GM18498 (cell line): ENCODE data around the gene ATF7IP2.
"Not testable (repeated sequence)": the region's sequence is repeated elsewhere in the genome, so short reads cannot be mapped to it uniquely, and the experiment has no call there.

Experiments used
- ATAC-seq: cut with Tn5 transposase; IDR thresholded peaks from one replicate; pipeline ENCODE4 v1.9.1; 2021; ENCODE audit warnings: mild to moderate bottlenecking, moderate library complexity; ENCODE audit not compliant: unreplicated experiment

Gene ATF7IP2

DNA sequence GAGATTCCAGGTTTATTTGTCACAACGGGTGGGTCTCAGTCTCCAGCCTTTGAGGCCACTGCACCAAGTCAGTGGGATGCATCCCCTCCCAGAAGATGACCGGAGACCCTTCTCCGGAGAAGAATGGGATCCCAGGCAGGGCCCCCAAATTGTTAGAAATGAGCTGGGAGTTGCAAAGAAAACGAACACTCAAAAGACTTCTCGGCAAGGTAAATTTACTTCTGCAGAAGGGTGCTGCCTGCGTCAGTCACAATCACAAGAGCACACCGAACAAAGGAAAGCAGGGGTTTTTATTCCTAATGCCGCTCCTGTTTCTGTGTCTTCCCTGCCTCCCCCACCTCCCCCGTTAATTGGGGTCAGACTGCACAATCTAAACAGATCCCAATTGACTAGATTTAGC, 61.4 kb downstream of the ATF7IP2 start:
- ATAC-seq = no peak

GRCh38 chr16:10452208-10453158, 66.6 kb downstream of the ATF7IP2 start:
- ATAC-seq = not testable (repeated sequence)

DNA sequence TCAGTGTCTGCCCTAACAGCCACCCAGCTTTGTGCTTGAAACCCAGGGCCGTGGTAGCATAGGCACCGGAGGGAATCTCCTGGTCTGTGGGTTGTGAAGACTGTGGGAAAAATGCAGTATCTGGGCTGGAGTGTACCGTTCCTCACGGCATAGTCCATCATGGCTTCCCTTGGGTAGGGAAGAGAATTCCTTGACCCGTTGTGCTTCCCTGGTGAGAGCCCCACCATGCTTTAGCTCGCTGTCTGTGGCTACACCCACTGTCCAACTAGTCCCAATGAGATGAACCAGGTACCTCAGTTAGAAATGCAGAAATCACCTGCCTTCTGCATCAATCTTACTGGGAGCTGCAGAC, 67.3 kb downstream of the ATF7IP2 start:
- no peak for ATAC-seq

- ATAC-seq = no peak
Measured at GRCh38 chr16:10465821-10466220, 80.0 kb downstream of the ATF7IP2 start.

DNA sequence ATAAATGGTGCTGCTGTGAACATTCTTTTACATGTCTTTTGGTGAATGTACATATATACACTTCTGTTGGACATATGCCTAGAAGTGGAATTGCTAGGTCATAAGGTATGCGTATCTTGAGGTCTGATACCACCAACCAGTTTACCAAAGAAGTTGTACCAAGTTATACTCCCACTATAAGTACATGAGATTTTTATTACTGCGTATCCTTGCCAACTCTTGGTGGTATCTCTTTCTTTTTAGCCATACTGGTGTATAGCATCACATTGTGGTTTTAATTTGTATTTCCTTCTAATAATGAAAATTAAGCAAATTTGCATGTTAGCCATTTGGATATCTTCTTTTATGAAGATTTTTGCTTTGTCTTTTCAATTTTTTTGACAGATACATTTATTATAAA, 80.5 kb downstream of the ATF7IP2 start:
- no peak for ATAC-seq

GRCh38 chr16:10466861-10467260, 81.0 kb downstream of the ATF7IP2 start:
- ATAC-seq = no peak

- ATAC-seq = not testable (repeated sequence)
Measured at GRCh38 chr16:10476636-10477035, 90.8 kb downstream of the ATF7IP2 start.

- ATAC-seq = no peak
Measured at GRCh38 chr16:10480151-10480550, 94.3 kb downstream of the ATF7IP2 start.

DNA sequence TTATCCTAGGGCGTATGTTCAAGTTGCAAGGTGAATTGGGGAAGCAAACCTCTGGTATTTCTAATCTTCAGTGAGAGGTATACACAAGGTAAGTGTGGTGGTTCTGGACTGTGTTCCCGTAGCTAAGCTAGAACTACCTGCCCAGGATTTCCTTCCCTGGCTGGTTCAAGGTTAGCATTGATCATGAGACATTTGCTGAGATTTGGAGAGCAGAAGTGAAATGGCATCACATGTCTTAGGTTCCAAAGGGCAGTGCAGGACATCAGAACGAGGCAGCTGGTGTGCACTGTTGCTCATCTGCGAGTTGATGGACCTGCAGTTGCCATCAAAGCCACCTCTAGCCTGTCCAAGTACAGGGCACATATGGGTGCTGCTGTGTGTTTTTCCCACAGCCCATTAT, 99.3 kb downstream of the ATF7IP2 start:
- no peak for ATAC-seq

GRCh38 chr16:10485698-10486382, 100.0 kb downstream of the ATF7IP2 start:
- ATAC-seq = no peak

- ATAC-seq = no peak
Measured at GRCh38 chr16:10490141-10490540, 104.3 kb downstream of the ATF7IP2 start.

DNA sequence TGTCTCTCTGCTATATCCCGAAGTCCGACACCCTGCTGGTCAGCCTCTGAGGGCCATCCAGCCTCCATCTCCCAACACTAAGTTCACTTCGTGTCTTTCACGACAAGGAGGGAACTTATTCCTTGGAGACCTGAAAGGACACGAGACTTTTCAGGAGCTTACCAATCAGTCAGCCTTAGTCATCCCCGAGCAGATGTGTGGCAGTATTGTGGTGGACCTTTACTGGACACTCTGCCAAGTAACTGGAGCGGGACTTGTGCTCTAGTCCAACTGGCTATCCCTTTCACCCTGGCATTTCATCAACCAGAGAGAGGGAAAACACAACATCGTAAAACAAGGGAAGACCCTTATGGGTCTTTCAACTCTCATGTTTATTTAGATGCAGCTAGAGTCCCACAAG, 107.4 kb downstream of the ATF7IP2 start:
- no peak for ATAC-seq

DNA sequence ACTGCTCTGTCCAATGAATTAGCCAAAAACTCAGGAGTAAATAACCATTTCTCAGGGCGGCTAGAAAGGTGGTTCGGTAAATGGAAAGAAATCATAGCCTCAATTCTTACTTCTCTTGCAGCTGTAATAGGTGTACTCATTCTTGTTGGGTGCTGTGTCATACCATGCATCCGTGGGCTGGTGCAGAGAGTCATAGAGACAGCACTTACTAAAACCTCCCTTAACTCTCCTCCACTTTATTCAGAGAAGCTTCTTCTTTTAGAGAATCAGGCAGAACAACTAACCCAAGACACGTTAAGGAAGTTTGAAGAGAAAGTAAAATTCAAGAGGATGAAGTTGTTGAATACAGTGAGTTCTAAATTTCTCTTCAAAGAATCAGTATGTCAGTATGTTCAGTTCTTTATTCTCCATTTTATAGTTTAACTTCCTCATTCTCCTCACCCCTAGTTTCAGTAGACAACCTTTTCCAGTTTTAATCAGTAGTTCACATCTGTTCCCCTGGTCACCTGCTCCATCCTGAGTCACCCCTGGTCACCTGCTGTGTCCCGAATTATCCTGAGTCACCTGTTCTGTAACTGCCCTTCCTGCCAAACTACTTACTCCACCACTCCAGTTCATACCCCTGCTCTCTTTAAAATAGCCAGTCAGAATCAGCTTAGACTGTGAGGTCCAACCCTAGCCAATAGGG, 108.6 kb downstream of the ATF7IP2 start:
- no peak for ATAC-seq

DNA sequence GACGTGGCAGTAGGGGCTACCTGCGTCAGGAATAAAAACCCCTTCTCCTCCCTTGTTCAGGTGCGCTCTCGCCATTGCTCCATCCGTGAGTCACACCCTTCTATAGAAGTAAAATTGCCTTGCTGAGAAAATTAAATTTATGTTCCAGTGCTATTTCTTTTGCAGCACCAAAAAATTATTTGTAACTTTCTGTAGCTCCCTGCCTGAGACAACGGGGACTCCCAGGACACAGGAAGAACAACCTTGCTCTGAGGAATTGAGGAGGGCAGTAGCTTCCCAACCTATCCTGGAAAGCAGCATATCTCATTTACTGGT, 109.1 kb downstream of the ATF7IP2 start:
- no peak for ATAC-seq

DNA sequence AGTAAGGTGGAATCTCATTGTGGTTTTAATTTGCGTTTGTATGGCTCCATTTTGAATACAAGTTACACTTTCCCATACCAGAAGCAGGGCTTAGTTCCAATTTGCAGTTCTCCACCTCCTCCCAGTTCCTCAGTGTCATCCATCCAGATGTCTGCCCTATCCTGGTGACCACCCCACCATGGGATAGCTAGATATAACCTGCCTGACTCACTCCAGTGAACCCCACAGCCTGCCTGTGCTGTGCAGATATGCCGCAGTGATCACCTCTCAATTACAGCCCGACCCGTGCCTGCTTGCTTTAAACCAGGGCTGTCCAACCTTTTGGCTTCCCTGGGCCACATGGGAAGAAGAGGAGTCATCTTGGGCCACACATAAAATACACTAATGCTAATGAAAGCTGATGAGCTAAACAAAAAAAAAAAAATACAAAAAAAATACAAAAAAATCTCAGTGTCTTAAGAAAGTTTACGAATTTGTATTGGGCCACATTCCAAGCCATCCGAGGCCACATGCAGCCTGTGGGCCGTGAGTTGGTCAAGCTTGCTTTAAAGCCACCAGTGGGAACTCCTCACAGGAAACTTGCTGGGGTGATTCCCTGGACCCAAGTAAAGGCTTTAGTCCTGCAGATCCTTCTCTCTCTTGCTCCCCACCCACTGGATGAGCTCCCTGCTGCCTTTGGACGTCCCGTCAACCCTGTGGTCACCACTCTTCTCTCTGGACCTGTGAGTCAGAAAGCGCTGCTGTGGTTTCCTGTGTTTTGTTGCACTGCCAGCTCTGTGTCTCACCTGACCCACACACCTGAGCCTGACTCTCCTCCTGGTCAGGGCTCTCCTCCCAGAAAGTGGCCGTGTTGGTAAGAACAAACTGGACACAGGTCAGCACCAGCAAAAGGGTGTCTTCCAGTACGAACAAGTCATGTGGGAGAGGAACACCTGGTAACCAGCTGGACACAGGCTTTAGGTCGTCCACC, 111.6 kb downstream of the ATF7IP2 start:
- no peak for ATAC-seq

- ATAC-seq = no peak
Measured at GRCh38 chr16:10500582-10500981, 114.7 kb downstream of the ATF7IP2 start.

- ATAC-seq = no peak
Measured at GRCh38 chr16:10501016-10501607, 115.3 kb downstream of the ATF7IP2 start.

DNA sequence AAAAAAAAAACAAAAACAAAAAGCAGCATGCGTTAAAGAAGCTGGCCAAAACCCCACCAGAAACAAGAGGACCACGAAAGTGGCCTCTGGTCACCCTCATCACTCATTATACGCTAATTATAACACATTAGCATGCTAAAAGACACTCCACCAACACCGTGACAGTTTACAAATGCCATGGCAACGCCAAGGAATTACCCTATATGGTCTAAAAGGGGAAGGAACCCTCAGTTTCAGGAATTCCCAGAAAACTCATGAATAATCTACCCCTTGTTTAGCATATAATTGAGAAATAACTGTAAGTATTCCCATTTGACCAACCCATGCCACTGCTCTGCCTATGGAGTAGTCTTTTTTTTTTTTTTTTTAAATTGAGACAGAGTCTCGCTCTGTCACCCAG, 116.9 kb downstream of the ATF7IP2 start:
- ATAC-seq = no peak

- no peak for ATAC-seq
Measured at GRCh38 chr16:10504404-10504885, 118.6 kb downstream of the ATF7IP2 start.

GRCh38 chr16:10505286-10505685, 119.4 kb downstream of the ATF7IP2 start:
- not testable (repeated sequence) for ATAC-seq
